GM19397 (cell line): ENCODE measurements around the gene PLEKHG4B.
"Not testable (repeated sequence)": the region's sequence is repeated elsewhere in the genome, so short reads cannot be mapped to it uniquely, and the experiment has no call there.

Experiments
- ATAC-seq: cut with Tn5 transposase; IDR thresholded peaks from one replicate; pipeline ENCODE4 v1.9.1; 2021; ENCODE audit warnings: mild to moderate bottlenecking, moderate library complexity; ENCODE audit not compliant: unreplicated experiment

Gene PLEKHG4B

GRCh38 chr5:218457-219291 lies 126.7 kb downstream of the PLEKHG4B start:
- peak; percentile 31 for ATAC-seq

DNA sequence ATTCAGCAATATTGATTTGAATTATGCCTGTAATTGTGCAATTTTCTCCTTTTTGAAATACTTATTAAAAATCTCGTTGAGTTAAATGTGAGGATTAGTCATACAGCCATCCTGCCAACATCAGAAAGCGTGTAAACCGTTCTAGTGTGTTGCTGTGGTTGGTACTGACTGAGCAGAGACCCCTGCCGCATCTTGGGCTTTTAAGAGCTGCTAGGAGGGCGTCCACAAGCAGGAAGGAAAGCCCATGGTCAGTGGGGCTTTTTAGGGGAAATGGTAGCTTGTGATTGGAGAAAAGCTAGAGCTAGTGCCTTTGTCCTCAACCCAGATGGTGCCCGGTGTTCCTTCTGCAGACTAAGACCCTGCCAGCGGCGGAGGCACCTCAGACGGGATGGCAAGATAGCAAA lies 127.5 kb downstream of the PLEKHG4B start:
- ATAC-seq, result no peak

DNA sequence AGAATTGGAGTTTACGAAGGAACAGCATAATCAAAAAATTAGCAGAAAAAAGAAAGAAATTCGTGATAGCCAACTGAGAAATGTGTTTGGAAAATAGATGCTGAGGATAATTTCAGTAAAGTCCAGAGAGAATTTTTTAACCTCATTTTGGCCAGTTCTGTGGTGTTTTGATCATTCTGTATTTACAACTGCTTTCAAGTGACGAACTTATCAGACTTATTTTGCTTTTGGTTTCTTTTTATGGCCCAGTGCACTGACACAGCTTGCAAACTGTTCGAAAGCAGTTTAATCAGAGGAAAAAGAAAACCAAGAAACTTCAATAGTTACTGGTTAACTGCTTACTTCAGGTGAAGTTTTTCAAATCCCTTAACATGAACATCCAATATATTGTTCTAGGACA lies 128.0 kb downstream of the PLEKHG4B start:
- no peak for ATAC-seq

GRCh38 chr5:222951-223715 lies 131.2 kb downstream of the PLEKHG4B start:
- ATAC-seq, result not testable (repeated sequence)

- no peak for ATAC-seq
These were observed 131.8 kb downstream of the PLEKHG4B start for GRCh38 chr5:223791-224190.

DNA sequence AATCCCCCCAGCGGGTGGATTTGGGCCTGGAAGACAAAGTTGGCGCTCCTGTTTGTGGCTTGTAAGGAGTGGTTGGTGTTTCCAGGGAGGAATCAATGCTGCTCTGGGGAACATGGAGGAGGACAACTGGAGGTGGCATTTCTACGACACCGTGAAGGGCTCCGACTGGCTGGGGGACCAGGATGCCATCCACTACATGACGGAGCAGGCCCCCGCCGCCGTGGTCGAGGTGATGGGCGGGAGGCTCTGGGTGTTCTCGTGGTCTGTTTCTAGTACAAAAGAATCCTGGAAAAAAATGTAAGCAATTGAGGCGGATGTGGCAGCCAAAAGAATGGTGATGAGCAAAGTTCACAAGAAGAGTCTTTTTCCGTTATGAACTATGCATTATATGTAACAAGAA lies 133.4 kb downstream of the PLEKHG4B start:
- ATAC-seq, result no peak

DNA sequence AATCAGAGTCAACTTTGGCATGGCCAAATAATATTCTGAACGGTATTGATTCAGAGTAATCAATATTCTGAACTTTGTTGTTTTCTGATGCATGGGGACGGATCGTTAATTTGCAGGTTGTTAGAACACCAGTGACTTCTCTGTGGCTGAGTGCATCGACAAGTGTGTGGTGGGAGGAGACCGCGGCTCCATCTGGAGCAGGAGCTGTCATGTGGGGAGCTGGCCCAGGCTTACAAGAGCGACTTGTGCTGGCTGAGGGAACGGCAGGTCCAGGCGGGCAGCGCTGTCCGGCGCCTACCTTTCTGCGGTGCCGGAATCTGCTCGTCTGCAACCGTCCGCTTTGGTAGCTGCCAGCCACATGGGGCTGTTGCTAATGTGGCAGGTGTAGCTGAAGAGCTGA lies 135.4 kb downstream of the PLEKHG4B start:
- not testable (repeated sequence) for ATAC-seq

DNA sequence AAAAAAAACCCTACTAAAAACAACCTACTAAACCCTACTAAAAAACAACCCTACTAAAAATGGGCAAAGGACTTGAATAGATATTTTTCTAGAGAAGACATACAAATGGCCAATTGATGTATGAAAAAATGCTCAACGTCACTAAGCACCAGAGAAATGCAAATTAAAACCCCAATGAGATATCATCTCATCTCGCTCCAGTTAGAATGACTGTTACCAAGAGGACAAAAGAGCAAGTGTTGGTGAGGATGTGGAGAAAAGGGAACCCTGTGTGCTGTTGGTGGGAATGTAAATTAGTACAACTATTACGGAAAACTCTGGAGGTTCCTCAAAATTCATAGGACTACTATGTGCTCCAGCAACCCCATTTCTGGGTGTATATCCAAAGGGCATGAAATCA lies 136.9 kb downstream of the PLEKHG4B start:
- ATAC-seq, result no peak

- ATAC-seq, result no peak
These were observed 138.7 kb downstream of the PLEKHG4B start for GRCh38 chr5:230711-231110.

GRCh38 chr5:231661-232060 lies 139.7 kb downstream of the PLEKHG4B start:
- no peak for ATAC-seq

DNA sequence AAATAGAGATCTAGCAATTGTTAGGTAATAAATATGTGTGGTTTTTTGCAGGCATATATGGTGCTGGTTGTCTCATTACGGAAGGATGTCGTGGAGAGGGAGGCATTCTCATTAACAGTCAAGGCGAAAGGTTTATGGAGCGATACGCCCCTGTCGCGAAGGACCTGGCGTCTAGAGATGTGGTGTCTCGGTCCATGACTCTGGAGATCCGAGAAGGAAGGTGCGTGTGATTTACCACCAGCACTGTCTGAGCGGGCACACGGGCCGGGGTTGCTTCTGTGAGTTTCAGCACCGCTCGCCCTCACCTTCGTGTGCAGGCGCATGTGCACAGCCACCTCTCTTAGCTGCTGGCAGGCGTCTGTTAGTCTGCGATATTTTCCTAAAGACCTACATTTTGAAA lies 141.5 kb downstream of the PLEKHG4B start:
- not testable (repeated sequence) for ATAC-seq

GRCh38 chr5:234450-234849 lies 142.5 kb downstream of the PLEKHG4B start:
- no peak for ATAC-seq

GRCh38 chr5:235527-235926 lies 143.6 kb downstream of the PLEKHG4B start:
- not testable (repeated sequence) for ATAC-seq

GRCh38 chr5:237931-238330 lies 146.0 kb downstream of the PLEKHG4B start:
- not testable (repeated sequence) for ATAC-seq
